ENCODE data around the gene C6orf136.

- TF ChIP-seq ZNF274 (IDR thresholded peaks at IDR 0.05; ENCODE audit: low read depth, low read length) (no peak), YY1 (IDR thresholded peaks at IDR 0.05; ENCODE audit: insufficient read depth, insufficient read length) (no peak)
Measured at GRCh38 chr6:30683980-30684338, 37.0 kb downstream of the C6orf136 start.
